Fibroblast of gingiva (primary cell): ENCODE data around the gene ITSN2.
"Not testable (repeated sequence)": the region's sequence is repeated elsewhere in the genome, so short reads cannot be mapped to it uniquely, and the experiment has no call there.

Experiments used
- DNase-seq: peaks from one replicate; pipeline ENCODE4 v3.0.0-alpha.2; 2011; ENCODE audit warnings: low read depth

ITSN2 gene

DNA sequence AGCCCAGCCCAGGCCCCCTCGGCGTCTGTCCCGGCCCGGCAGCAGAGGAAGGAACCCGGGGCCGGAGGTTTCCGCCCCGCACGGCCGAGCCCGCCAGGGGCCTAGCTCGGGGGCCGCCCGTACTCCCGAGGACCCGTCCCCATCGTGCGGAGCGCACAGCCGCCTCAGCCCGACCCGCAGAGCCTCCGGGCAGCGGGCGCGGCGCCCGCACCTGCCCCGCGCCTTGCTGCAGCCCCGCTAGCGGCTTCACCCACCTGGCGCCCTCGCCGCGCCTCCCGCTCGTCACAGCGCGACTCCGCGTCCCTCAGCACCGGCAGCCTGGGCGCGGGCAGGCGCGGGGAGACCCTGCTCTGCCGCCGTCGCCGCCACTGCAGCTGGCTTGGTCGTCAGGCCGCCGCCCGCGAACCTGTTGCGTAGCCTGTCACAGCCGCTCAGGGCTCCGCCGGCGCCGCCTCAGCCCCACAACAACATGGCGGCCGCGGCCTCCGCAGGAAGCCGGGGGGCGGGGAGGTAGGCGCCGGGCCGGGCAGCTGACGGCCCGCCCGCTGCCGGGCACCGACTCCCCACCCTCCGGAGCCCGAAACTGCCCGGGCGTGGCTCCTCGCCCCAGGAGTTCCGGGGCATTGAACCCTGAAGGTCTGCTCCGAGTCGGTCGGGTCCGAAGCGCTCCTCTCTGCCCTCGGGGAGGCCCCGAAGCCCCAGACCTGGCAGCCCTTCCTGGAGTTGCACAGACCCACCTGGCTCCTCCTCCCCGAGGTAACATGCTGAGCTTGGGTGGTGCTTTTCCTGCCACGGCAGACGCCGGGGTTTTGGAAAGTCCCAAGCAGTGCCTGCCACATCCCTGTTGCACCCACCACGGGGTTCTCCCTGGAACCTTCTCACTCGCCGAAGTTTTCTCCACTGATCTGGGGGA is at the start of gene ITSN2:
ITSN2 (minus strand) TSS at position 487 of the 913 bp plus-strand sequence. CDS start 32,454 bp downstream, outside the sequence.
- peak; percentile 65 for DNase-seq

DNA sequence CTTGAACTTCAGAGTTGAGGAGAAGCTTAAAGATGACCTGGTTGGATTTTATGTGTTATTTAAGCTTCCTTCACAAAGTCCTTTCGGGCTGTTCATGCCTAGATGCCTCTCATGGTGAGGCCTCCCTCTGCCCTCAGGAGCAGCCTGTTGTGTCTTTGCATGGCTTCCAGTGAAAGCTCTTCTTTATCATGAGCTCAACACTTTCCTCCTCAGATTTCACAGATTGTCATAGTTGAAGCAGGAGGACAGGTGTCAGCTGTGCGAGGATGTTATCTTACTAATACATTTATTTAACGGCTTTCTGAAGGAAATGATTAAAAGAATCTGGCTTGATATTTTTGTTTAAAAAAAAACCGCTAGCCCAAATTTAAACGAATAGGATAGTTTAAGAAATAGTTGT is 48.8 kb upstream of the ITSN2 start:
- no peak for DNase-seq

DNA sequence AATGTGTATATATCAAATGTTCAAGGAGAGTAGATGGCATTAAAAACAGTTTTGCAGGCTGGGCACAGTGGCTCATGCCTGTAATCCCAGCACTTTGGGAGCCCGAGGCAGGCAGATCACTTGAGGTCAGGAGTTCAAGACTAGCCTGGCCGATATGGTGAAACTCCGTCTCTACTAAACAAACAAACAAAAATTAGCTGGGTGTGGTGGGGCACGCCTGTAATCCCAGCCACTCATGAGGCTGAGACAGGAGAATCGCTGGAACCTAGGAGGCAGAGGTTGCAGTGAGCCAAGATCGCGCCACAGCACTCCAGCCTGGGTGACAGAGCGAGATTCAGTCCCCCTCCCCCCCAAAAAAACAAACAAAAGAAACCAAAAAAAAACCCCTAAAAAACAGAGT is 48.4 kb upstream of the ITSN2 start:
- DNase-seq = not testable (repeated sequence)

DNA sequence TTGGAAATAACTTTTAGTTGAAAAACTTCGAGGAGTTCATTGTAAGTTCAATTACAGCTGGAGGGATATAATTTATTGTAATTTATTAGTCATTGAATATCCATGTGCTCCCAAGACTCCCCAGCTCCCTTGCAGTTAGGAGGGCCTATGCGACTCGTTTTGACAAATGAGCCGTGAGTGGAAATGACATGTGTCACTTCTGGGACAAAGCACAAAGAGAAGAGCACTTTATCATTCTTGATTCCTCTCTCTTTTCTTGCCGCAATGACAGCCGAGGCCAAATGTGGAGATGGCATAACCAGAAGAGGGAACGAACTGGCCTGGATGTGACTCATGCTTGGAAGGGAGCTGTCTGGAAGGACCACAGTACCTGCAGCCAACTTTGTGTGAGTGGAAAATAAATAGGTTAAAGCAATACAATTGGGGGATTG is 44.2 kb upstream of the ITSN2 start:
- peak; percentile 20 for DNase-seq

DNA sequence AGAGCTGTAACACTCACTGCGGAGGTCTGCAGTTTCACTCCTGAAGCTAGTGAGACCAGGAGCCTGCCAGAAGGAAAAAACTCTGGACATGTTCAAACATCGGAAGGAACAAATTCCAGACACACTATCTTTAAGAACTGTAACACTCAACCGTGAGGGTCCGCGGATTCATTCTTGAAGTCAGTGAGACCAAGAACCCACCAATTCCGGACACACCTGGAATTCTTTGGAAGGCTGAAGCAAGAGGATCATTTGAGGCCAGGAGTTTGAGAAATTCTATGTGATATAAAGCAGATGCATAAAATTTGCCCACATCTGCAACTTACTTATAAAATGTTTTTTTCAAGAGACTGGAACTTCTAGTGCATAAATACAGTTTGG is 43.5 kb upstream of the ITSN2 start:
- DNase-seq = no peak

DNA sequence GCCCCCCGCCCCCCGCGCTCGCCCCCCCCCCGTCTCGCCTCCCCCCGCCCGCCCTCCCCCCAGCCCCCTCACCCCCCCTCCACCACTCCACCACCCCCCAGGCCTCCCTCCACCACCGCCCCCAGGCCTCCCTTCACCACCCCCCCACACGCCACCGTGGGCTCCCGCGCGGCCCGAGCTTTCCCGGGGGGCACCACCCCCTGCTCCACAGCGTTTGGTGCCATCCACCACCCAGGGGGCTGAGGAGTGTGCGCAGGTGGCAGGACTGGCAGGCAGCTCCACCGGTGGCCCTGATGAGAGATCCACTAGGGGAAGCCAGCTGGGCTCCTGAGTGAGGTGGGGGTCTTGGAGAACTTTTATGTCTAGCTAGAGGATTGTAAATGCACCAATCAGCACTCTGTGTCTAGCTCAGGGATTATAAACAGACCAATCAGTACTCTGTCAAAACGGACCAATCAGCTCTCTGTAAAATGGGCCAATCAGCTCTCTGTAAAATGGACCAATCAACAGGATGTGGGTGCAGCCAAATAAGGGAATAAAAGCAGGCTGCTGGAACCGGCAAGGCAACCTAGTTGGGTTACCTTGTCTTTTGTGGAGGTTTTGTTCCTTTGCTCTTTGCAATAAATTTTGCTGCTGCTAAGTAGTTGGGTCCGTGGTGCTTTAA is 43.0 kb upstream of the ITSN2 start:
- DNase-seq = no peak

DNA sequence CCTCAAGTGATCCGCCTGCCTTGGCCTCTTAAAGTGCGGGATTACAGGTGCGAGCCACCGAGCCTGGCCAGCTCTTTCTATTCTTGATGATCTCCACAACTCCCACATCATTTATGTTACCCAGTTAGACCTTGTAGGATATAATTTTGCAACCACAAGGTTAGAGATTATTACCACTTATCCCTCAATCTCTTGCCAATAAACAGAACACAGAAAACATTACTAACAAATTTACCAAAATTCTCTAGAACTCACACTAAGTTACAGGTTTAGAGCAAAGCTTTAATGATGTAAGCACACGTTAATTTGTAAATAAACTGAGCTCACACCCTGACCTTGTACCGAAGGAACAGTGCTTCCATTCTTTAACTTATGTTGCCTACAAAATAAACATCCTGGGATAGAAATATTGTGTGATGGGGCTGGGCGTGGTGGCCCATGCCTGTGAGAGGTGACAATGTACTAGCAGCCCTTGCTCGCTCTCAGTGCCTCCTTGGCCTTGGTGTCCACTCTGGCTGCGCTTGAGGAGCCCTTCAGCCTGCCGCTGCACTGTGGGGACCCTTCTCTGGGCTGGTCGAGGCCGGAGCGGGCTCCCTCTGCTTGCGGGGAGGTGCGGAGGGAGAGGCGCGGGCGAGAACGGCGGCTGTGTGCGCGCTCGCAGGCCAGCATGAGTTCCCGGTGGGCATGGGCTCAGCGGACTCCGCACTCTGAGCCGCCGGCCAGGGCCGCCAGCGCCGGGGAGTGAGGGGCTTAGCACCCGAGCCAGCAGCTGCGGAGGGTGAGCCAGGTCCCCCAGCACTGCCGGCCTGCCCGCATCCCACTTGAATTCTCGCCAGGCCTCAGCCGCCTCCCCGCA is 42.1 kb upstream of the ITSN2 start:
- no peak for DNase-seq

DNA sequence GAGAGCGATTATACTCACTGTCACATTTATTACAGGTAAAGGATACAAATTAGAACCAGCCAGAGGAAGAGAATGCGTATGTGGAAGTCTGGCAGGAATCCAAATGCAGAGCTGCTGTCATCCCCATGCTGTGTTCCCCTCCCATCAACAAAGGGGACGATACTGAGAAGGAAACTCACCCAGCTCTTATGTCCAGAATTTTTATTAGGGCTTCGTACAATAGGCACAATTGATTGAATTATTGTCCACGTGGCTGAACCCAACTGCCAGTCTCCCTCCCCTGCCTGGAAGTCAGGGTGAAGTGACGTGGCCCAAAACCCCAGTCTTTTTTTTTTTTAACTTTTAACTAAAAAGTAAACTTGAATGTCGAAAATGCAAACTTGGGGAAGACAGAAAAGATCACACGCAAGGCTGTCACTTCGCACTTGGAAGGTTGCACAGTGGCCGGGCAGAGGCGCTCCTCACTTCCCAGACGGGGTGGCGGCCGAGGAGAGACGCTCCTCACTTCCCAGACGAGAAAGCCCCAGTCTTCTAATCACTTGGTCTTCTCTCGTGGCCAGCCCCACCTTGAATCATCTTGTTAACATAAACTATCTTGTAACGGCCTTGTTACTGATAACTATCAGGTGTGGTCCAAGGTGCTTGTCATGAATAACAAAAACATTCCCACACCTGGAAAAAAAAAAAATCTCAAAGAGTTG is 40.0 kb upstream of the ITSN2 start:
- no peak for DNase-seq

DNA sequence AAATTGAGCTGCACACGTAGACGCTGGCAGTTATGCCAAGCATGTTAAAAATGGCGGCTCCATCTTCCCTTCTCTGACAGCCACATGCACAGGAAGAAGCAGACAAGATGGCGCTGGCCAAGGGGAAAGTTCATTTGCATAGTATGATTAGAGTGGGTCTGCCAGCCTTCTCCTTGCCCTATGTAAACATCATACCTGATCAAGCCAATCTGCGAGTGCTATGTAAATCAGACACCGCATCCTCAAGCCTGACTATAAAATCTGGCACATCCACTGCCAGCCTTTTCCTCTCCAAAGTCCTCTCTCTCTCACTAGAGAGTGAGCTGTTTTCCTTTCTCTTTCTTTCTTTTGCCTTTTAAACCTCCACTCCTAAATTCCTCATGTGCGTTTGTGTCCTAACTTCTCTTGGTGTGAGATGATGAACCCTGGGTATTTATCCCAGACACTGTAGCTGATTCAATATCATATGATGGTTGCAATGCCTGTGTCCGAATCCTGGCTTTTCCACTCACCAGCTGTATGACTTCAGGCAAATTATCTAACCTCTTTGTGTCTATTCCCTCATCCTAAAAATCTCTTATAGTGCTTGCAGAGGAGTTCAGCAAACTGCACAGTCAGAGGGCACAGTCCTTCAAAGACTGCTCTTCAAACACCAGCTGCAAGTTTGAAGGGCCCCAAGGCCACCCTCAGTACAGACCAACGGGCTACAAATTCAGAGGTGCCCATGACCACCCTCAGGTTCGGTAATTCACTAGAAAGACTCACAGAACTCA is 39.3 kb upstream of the ITSN2 start:
- no peak for DNase-seq

DNA sequence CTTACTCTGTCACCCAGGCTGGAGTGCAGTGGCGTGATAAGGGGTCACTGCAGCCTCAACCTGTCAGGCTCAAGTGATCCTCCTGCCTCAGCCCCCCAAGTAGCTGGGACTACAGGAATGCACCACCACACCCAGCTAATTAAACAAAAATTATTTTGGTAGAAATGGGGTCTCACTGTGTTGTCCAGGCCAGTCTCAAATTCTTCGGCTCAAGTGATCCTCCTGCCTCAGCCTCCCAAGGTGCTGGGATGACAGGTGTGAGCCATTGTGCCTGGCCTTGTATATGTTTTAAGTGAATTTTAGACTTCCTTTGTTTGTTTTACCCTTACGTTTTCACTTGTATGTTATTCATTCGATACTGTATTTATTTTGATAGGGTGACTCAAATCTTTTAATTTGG is 34.7 kb upstream of the ITSN2 start:
- DNase-seq = no peak

DNA sequence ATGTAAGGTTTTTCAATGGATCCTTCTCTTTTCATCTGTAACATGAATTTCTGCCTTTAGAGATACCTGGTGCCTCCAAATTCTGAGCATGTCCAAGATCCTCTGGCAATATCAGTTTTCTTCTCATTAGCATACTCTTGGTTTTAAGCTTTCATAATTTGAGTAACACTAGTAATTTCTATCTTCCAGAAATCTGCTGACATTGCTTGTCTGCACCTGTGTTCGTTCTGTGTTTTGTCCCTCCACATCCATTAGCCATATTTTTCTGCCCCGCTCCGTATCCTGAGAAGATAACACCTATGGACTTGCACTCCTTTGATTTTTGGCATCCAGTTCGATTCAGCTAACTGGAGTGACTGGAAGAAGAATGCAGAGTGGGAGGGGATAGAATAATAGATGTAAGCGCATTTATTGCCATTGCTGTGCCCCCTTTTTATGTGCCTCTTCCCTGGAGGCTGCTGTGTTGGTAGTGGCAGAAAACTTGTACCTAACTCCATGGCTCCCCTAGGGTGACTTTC is 32.3 kb upstream of the ITSN2 start:
- no peak for DNase-seq

DNA sequence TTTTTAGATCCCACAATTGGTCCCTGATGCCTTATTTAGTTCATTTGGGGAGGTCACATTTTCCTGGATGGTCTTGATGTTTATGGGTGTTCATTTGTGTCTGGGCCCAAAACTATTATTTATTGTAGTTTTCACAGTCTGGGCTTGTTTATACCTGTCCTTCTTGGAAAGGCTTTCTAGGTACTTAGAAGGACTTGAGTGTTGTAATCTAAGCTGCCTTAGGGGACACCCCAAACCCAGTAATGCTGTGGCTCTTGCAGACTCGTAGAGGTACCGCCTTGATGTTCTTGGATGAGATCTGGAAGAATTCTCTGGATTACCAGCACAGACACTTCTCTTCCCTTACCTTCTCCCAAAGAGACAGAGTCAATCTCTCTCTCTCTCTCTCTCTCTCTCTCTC is 25.0 kb upstream of the ITSN2 start:
- DNase-seq = no peak

DNA sequence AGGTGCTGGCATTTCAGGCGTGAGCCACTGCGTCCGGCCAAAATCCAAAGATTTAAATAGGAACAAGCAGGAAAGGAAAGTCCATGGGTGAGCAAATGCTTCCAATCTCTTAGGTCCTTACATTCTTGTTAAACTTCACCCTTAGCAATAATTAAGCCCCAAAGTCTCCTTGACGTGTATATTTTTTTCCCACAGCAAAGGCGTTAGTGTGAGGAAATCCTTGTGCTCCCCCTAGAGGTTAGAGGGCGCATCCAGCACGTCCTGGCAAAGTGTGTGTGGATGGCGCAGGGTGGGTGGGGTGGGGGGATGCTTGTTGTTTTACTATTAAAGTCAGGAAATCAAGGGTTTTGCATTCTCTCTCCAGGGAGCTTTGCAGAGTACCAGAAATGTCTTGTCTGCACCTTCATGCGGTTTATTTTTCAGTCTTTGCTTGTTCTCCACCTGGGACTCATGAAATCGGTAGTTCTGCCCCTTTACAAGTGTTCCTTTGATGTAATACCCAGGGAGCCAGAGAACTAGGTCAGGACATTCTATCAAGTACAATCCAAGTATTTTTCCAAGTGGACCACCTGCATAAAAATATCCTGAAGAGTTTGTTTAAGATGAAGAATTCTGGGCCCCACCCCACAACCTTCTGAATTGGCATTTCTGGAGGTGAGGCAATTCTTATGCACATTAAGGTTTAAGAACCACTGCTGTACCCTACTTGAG is 22.2 kb upstream of the ITSN2 start:
- DNase-seq = peak; percentile 64

DNA sequence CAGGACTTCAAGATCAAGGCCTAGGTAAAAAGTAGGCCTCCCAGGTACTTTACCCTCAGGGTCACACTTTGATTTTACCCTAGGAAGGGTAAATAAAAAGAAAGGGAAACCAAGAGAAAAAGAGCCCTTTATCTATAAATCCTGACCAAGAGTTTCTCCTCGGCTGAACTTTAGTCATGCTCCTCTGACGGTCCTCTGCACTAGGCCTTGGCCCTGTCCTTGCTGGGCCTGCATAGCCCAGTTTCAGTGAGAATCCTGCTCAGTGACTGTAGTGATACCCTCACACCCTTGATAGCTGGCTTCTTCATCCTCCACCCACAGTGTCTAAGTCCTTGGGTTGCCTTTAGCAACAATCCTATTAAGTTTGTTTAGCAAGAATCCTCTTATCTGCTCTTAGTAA is 20.5 kb upstream of the ITSN2 start:
- no peak for DNase-seq

DNA sequence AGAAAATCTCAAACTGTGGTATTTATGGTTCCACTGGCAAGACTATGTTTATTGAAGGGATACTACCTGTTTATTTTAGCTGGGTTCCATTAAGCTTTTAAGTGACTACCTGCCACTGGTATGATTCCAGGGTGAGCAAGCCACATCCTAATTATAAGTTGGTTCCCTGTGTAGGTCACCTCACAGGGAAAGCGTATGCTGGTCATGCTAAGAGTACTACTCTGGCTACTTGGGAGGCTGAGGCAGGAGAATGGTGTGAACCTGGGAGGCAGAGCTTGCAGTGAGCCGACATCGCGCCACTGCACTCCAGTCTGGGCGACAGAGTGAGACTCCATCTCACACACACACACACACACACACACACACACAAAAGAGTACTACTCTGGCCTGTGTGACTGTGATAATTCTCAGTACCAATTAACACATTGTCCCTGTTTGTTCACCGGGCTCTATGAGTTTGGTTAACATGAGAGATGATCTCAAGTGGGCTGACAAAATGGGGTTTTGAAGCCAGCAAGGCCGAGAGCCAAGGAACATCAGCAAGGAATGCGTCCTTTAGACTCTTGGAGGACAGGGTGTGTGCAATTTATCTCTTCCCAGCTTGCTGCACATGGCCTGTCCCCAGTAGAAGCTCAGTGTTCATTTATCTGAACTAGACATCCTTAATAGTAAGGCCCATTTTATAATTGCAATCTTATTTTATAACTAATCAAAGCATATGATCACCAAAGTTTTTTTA is 15.2 kb upstream of the ITSN2 start:
- no peak for DNase-seq

DNA sequence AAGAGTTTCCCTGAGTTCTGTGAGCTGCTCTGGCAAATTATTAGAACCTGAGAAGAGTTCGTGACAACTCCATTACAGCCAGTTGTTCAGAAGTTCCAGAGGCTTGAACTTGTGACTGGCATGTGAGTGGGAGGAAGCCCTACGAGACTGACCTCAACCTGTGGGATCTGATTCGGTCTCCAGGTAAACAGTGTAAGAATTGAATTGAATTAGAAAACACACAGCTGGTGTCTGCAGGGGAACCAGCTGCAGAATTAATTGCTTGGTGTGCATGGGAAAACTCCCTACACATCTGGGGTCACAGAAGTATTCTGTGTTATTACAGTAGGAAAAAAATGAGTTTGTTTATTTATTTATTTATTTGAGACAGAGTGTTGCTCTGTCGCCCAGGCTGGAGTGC is 14.0 kb upstream of the ITSN2 start:
- no peak for DNase-seq

DNA sequence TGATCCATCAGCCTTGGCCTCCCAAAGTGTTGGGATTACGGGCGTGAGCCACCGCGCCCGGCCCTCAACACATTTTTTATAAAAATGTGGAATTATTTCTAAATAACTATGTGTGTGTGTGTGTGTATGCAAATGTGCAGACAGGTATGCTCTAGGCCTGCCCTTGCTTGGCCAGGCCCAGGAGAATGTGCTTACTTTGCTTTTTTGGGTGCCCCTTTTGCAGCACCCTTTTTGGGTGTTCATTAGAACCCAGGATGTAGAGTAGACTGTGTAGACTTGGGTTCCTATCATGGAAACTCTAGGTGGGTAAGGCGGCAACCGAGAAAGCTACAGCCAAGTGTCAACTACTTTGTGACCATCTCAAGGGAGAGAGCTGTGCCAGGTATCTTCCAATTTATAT is 11.7 kb upstream of the ITSN2 start:
- DNase-seq = no peak

DNA sequence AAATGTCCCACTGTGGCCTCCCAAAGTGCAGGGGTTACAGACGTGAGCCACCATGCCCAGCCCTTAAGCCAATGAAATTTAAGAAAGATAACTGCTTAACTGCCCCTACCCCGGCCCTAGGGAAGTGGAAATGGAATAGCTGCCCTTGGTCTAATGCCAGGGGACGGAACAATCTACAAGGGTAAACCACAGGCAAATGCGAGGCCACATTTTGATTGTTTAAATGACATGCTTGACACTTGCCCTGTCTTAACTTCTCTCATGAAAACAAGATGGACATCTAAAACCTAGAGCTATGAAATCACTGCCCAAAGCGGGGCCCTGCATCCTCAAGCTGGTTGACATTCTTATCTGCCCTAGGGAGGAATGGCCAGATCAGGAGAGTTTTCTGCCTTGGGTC is 5.5 kb upstream of the ITSN2 start:
- no peak for DNase-seq

DNA sequence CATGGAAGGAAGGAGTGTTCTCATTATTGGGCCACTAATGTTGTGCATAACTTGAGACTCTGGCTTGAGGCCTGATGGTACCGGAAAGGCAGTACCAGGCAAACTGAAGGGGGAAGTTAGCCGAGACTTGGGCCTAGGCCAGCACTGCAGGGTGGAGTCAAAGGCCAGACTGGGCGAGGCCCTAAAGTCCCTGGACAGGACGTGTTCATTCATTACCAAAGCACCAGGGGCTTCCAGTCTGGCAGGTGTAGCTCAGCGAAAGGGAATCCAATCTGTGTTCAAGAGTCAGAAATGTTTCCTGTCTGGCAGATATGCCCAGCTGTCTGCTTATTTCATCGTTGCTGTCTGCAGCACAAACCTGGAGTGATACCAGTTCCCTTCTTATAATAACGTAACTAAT is 4.7 kb upstream of the ITSN2 start:
- peak; percentile 21 for DNase-seq

DNA sequence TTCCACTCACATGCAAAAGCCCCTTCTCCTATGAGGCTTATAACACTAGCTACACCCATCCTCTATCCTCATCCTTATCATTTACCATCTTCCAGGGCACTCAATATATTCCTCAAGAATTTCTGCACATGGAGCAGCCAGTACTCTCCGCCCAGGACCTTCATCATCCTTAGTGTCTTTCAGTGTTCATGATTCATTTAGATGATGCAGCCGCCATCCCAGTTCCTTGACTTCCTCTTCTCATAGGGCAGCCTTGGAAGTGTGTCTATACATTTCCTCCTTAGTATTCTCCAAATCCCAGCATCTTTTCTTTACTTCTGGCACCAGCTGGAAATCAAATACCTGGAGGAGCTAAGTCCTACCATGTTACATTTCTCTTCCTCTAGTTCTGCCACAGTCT is 3.0 kb upstream of the ITSN2 start:
- no peak for DNase-seq
